ENCODE data around the gene SLC39A11.

SLC39A11 gene

DNA sequence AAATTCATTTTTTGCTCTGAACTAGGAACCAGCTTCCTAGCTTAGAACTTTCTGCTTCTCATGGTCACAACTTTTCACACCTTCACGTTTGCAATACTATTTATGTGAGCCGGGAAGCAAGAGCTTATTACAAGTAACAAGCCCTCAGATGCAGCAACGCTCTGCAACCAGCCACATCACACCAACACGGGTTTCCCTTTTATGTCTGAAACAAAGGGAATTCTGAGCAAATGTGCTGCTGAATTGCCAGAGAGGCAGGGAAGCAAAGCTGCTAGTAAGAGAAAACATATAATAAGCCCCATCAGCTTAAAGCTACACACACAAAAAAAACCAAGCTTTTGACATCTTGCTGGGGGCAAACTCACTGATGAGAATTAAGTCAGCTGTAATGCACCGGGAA, 122.2 kb downstream of the SLC39A11 start:
- Histone ChIP-seq H3K27me3 (ENCODE audit: insufficient read depth, low read depth, severe bottlenecking) (no peaks in the 10 kb centered on the region), H3K9me3 (ENCODE audit: severe bottlenecking) (peaks cover 5% of the 10 kb centered on the region), H3K4me3 (ENCODE audit: low read depth, low read length) (no peak overlapping the region), H3K27ac (no peak overlapping the region), H3K36me3 (no peaks in the 10 kb centered on the region)
- no peak for DNase-seq
- TF ChIP-seq, protein P1, sequence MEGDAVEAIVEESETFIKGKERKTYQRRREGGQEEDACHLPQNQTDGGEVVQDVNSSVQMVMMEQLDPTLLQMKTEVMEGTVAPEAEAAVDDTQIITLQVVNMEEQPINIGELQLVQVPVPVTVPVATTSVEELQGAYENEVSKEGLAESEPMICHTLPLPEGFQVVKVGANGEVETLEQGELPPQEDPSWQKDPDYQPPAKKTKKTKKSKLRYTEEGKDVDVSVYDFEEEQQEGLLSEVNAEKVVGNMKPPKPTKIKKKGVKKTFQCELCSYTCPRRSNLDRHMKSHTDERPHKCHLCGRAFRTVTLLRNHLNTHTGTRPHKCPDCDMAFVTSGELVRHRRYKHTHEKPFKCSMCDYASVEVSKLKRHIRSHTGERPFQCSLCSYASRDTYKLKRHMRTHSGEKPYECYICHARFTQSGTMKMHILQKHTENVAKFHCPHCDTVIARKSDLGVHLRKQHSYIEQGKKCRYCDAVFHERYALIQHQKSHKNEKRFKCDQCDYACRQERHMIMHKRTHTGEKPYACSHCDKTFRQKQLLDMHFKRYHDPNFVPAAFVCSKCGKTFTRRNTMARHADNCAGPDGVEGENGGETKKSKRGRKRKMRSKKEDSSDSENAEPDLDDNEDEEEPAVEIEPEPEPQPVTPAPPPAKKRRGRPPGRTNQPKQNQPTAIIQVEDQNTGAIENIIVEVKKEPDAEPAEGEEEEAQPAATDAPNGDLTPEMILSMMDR (IDR thresholded peaks at IDR 0.05; ENCODE audit: low read depth, low read length): no peak

DNA sequence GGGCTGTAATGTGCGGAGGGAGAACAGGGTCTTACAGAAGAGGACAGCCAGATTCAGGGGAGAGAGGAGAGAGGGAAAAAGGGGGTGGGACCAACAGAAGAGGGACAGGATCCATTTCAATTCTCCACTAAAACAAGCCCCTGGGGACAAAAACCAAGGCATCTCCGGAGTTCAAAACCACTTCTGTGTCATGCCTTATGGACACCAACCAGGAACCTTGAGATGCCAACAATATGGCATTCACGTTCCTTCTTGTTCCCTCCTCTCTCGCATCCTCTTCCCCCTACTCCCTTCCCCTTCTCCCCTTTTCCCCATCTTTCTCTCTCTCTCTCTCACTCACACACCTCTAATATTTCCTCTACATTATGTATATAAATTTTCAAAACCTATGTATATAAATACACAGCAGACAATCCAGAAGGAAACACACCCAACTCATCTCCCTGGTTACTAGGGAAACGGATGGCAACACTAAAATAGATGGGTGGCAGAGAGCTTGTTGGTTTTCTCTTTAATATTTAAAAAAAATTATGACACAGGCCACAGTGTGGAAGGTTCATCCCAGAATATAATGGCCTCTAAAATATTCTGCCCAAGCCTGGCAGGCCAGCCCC, 123.1 kb downstream of the SLC39A11 start:
- H3K27ac ChIP-seq: no peak overlapping the region
- no peaks in the 10 kb centered on the region for H3K36me3 ChIP-seq
- H3K4me3 ChIP-seq (ENCODE audit: low read depth, low read length): no peak overlapping the region
- H3K9me3 ChIP-seq (ENCODE audit: severe bottlenecking): peaks cover 3% of the 10 kb centered on the region
- H3K27me3 ChIP-seq (ENCODE audit: insufficient read depth, low read depth, severe bottlenecking): no peaks in the 10 kb centered on the region
- no peak for DNase-seq
- TF ChIP-seq, protein P1 (IDR thresholded peaks at IDR 0.05; ENCODE audit: low read depth, low read length): no peak

DNA sequence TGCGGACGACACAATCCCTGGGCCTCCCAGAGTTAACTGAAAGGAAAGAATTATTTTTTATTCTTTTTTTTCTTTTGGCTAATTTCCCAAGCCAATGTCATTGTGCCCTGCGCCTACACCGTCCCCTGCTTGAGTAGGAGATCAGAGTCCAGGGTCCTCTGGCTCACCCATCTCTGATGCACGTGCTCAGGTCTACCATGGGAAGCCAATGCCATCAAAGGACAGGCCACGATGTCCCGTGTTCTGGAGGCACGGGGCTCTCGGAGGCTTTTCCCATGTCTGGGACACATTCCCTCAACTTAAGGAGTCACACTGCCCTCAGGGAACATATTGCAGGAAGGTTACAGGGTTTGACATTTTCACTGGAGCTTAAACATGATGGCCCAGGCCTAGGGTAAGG, 123.7 kb downstream of the SLC39A11 start:
- Histone ChIP-seq H3K27ac (no peak overlapping the region), H3K4me3 (ENCODE audit: low read depth, low read length) (no peak overlapping the region), H3K27me3 (ENCODE audit: insufficient read depth, low read depth, severe bottlenecking) (no peaks in the 10 kb centered on the region), H3K9me3 (ENCODE audit: severe bottlenecking) (peaks cover 3% of the 10 kb centered on the region), H3K36me3 (no peaks in the 10 kb centered on the region)
- TF ChIP-seq, protein P1 (IDR thresholded peaks at IDR 0.05; ENCODE audit: low read depth, low read length): no peak
- DNase-seq: no peak

DNA sequence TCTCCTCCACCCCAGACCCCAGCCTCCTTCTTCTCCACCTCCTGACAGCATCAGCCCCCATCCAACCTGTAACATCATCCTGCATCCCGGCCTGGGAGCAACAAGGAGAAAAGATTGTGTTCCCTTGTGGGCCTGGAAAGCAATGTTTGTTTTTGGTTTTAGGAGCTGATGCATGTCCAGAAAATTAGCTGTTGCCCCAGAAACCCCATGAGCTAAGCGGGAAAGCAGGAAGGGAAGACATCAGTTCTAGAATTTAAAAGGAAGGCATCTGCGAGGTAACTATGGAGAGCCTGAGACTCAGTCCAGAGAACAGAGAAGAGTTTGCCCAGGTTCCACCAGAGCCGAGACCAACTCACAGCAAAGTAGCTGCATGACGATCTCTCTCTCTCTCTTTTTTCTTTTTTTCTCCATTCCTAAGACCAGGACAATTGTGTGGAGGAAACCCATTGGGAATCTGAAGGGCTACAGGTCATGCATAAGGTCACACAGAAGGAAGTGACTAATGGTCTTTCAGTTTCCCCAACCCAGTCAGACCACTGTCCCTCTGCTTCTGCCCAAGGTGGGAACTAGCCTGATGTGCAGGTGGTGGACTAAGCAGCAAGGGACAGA, 124.4 kb downstream of the SLC39A11 start:
- no peak overlapping the region for H3K27ac ChIP-seq
- DNase-seq: no peak
- no peaks in the 10 kb centered on the region for H3K27me3 ChIP-seq (ENCODE audit: insufficient read depth, low read depth, severe bottlenecking)
- TF ChIP-seq, protein P1 (IDR thresholded peaks at IDR 0.05; ENCODE audit: low read depth, low read length): no peak
- peaks cover 3% of the 10 kb centered on the region for H3K9me3 ChIP-seq (ENCODE audit: severe bottlenecking)
- no peaks in the 10 kb centered on the region for H3K36me3 ChIP-seq
- H3K4me3 ChIP-seq (ENCODE audit: low read depth, low read length): no peak overlapping the region

DNA sequence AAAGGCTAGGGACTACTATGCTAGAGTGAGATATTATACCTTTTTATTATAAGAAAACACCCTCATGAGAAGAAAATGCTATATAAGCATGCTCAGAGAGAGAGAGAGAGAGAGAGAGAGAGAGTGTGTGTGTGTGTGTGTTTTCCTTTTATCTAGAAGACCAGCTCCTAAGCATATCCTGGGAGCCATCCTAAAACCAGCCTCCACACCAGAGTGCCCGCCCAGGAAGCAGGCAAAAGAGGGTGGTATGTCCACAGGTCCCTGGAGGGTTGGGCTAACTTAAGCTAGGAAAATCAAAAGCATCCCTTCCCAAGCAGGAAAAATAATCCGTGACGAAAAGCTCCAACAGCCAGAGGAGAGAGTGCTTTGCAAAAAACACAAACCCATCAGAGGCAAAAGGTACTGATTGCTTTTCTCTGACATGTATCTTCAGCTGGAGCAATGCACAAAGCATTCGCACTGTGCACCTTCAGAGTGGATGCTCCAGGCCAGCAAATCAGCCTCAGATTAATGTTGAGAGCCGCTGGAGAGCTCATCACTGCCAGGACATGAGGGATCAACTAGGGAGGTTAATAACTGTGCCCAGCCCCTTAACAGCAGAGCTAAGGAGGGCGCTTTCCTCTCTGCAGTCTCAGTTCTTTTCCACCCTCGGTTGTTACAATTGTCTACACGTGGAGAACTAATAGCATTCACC, 125.1 kb downstream of the SLC39A11 start:
- TF ChIP-seq, protein P1 (IDR thresholded peaks at IDR 0.05; ENCODE audit: low read depth, low read length): no peak
- Histone ChIP-seq H3K27ac (no peak overlapping the region), H3K36me3 (no peaks in the 10 kb centered on the region), H3K9me3 (ENCODE audit: severe bottlenecking) (peaks cover 3% of the 10 kb centered on the region), H3K27me3 (ENCODE audit: insufficient read depth, low read depth, severe bottlenecking) (no peaks in the 10 kb centered on the region), H3K4me3 (ENCODE audit: low read depth, low read length) (no peak overlapping the region)
- DNase-seq: peak; percentile 60

Data from WERI-Rb-1 (cell line).